ENCODE results near the gene ZNF107.
"Not testable (repeated sequence)": the region's sequence is repeated elsewhere in the genome, so short reads cannot be mapped to it uniquely, and the experiment has no call there.

ZNF107 gene

DNA sequence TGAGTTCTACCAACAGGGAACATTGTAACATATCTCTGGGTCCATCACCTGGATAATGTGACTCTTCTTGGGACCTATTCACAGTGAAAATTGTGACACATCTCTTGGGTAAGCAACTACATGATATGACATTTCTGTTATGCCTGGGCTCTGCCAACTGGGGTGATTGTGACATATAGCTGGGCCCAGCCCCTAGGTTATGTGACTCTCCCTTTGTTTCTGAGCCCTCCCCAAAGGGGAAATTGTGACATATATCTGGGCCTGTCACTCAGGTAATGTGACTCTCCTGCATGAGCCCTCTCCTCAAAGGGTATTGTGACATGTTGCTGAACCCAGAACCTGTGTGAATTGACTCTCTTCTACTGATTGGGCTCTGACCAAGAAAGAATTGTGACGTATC is 22.4 kb upstream of the ZNF107 start:
- DNase-seq (ENCODE audit: low spot score), result no peak

DNA sequence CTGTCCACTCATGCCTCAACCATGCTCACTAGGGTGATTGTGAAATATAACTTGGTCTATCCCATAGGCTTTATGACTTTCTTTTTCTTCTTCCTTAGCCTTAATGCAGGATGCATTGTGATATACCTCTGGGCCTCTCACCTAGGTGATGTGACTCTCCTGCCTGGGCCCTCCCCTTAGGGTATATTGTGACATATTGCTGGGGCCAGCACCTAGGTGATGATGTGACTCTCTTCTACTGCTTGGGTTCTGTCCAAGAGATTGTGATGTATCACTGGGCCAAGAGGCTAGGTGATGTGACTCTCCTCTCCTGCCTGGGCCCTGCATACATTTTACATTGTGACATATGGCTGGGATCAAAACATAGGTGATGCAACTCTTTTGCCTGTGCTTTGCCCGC is 14.7 kb upstream of the ZNF107 start:
- DNase-seq (ENCODE audit: low spot score), result no peak

DNA sequence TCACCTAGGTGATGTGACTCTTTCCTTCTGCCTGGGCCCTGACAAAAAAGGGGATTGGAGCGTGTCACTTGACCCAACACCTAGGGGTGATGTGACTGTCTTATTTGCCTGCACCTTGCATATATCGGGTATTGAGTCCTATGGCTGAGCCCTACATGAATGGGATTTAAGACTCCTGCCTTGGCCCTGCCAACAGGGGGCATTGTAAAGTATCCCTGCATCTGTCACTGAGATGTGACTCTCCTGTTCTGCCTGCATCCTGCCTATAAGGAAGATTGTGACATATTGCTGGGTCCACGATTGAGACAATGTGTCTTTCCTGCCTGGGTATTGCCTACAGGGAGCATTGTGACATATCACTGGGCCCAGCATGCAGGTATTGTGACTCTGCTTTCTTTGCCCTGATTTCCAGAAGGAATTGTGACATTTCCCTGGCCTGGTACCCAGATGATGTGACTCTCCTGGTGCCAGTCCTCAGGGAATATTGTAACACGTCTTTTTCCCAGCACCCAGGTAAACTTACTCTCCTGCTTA is 14.2 kb upstream of the ZNF107 start:
- no peak for DNase-seq (ENCODE audit: low spot score)

DNA sequence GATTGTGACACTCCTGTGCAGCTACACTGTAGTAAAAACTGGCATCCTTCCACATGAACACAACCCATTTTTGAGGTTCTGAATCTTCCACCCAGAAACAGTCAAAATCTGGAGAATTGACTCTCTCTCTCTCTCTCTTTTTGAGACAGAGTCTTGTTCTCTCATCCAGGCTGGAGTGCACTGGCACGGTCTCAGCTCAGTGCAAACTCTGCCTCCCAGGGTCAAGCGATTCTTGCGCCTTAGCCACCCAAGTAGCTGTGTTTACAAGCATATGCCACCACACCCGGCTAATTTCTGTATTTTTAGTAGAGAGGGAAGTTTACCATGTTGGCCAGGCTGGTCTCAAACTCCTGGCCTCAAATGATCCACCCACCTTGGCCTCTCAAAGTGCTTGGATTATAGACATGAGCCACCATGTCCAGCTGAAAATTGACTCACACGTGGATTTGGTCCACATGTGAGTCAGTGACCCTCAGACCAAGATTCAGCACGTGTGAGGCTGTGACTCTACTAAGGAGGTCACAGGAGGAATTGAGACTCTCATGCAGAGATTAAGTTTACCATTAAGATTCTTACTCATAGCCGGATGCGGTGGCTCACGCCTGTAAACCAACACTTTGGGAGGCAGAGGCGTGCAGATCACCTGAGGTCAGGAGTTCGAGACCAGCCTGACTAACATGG is 12.1 kb upstream of the ZNF107 start:
- DNase-seq (ENCODE audit: low spot score), result no peak

DNA sequence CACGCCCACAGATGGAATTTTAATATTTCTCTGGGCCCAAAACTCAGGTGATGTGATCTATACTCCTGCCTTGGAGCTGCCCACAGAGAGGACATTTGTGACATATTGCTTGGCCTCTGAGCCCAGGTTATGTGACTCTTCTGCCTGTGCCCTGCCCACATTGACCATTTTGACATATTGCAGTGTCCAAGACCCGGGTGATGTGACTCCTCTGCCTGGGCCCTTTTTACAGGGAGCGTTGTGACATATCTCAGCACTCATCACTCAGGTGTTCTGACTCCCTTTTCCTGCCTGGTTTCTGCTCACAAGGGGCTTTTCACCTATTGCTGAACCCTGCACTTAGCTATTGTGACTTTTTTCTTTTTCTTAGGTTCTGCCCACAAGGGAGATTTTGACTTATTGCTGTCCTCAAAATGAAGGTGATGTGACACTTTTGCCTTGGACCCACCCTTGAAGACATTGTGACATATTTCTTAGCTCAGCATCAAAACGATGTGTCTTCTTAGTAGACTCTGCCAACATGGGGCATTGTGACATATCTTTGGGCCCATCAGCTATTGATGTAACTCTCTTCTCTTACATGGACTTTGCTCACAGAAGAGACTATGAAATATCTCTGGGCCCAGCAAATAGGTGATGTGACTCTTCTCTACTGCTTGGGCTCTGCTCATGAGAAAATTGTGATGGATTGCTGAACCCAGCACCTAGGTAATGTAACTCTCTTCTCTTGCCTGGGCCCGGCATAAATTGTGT is 11.0 kb upstream of the ZNF107 start:
- DNase-seq (ENCODE audit: low spot score), result no peak

DNA sequence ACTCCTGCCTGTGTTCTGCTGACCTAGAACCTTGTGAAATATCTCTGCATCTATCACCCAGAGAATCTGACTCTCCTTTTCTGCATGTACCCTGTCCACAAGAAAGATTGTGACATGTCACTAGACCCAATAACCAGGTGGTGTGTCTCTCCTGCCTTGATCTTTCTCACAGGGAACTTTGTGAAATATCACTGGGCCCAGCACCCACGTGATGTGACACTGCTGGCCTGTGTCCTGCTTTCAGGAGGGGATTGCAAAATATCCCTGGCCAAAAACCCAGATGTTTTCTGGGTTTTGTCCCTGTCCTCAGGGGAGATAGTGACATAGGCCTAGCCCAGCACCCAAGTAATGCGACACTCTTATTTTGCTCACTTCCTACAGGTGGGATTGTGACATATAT is 10.1 kb upstream of the ZNF107 start:
- DNase-seq (ENCODE audit: low spot score), result no peak

DNA sequence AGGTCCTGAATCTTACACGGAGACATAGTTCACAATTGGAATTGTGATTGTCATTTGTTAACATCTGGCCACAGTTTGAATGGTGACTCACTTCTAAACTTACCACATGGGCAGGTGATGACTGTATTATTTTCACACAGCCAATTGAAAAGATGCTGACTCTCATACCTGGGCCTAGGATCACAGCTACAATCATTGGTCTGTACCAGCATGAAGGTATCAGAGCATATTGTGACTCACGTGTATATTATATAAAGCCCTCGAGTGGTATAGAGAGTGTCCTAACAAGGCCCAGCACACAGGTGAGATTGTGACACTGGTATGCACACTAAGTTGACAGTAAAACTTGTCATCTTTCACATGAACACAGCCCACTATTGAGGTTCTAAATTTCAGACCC is 9.4 kb upstream of the ZNF107 start:
- no peak for DNase-seq (ENCODE audit: low spot score)

DNA sequence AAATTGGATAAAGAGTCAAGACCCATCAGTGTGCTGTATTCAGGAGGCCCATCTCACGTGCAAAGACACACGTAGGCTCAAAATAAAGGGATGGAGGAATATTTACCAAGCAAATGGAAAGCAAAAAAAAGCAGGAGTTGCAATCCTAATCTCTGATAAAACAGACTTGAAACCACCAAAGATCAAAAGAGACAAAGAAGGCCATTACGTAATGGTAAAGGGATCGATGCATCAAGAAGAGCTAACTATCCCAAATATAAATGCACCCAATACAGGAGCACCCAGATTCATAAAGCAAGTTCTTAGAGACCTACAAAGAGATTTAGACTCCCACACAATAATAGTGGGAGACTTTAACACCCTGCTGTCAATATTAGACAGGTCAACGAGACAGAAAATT is 3.8 kb upstream of the ZNF107 start:
- not testable (repeated sequence) for DNase-seq (ENCODE audit: low spot score)

DNA sequence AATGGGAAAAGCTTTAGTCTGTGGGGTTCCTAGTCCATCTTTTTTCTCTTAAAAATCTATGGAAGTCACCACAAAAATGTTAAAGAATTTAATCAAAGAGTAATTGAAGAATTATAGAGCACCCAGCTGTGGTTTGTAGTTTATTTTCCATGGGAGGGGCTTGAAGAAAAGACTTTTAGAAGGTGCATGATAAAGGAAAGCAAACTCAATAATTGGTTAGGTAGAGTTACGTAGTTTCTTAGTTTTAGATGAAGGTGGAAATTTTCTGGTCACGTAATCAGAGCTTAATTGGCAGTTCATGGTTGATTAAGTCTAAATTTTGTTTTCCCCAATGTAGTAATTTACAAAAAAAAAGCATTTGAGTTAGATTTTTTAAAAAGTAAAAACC is 724 bp downstream of the ZNF107 start:
- no peak for DNase-seq (ENCODE audit: low spot score)

DNA sequence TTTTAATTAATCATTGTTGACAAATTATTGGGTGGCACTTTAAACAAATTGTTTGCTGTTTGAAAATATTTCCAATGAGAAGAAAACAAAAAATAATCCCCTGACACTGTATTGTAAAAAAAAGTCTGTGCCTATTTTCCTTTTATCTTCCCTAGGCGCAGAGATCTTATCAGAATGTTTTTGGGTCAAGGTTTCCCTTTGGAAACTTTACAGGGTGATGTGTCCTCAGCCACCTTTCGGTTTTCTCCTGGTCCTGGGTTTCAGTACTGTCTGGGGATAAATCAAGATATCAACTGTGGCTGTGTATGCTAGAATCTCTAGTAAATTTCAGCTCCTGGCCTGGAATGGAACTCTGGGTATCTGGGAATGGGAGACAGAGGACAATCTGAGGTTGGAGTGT is 1.4 kb downstream of the ZNF107 start:
- no peak for DNase-seq (ENCODE audit: low spot score)

DNA sequence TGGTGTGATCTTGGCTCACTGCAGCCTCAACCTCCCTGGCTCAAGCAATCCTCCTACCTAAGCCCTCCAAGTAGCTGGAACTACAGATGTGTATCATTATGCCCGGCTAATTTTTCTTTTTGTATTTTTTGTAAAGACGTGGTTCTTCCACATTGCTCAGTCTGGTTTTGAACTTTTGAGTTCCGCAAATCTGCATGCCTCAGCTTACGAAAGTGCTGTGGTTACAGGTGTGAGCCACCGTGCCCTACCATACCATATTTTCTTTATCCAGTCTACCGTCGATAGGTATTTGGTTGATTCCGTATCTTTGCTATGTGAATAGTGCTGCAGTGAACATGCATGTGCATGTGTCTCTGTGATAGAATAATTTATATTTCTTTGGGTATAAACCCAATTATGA is 6.5 kb downstream of the ZNF107 start:
- DNase-seq (ENCODE audit: low spot score), result no peak

DNA sequence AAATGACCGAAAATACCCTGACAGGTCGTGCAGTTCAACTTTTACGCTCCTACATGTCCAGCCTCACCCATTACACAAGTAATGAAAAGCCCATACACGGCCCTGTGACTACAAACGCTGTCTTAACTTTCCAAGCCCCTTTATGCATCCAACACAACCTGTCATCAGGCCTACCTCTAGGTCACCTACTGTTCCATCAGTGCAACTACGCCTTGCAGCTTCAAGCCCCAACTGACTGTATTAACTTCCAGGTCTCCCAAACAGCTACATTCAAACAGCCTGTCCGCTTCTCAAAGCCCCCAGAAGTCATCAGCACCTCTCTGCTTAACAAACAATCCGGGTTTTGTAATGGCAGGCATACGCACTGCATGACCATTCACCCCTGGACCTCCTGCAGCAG is 19.2 kb downstream of the ZNF107 start:
- no peak for DNase-seq (ENCODE audit: low spot score)

DNA sequence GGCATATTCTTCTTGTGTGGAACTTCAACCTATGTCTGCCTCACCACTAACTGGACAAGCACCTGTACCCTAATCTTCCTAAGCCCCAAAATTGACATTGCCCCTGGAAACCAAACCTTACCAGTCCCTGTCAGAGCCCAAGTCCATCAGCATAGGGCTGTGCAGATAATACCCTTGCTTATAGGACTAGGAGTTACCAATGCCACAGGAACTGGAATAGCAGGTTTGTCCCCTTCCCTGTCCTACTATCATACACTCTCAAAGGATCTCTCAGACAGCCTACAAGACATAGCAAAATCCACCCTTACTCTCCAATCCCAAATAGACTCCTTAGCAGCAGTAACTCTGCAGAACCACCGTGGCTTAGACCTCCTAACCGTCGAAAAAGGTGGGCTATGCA is 19.8 kb downstream of the ZNF107 start:
- DNase-seq (ENCODE audit: low spot score), result no peak

DNA sequence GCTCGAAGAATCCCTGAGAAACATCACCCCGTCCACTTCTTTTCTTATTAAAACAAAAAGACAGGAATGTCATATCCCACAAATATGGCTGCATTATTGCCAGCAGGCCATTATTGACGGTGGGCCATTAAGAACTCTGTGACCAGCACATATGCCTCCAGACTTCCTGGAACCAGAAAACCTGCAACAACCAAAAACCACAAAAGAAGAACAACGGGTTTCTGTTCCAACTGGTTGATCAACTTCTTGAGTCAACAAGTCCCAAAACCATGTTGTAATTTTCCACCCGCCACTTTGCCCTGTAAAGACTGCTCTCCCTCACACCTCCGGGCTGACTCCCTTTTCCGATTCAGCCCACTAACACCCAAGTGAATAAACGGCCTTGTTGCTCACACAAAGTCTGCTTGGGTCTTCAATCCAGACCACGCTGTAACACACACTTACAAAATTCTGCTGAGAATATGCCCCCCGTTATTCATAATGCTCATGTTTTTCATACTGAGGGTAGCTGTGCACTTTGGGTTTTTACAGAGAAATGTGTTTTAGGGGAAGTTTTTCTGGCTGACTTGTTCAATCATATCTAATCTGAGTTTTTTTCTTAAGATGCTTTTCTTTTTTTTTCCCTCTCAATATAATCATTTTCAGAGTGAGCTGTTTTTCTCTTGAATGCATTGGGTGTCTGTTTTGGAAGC is 20.7 kb downstream of the ZNF107 start:
- DNase-seq (ENCODE audit: low spot score), result no peak

DNA sequence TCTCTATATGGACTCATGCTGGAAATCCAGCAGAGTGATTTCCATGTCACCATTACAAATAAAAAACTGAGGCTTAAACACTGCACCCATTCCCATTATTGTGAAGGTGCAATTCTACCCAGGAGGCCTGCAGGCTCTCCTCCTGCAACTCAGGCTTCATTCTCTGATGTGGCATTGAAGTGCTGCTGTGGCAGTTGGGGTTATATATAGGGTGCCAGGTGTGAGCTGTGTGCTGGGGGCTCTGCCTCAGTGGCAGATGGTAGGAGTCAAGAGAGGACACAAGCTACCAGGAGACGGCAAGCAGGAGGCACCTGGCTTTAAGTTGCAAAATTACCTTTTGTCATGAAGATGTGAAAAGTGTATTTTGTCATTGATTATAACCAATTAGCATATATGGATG is 21.3 kb downstream of the ZNF107 start:
- DNase-seq (ENCODE audit: low spot score), result no peak

DNA sequence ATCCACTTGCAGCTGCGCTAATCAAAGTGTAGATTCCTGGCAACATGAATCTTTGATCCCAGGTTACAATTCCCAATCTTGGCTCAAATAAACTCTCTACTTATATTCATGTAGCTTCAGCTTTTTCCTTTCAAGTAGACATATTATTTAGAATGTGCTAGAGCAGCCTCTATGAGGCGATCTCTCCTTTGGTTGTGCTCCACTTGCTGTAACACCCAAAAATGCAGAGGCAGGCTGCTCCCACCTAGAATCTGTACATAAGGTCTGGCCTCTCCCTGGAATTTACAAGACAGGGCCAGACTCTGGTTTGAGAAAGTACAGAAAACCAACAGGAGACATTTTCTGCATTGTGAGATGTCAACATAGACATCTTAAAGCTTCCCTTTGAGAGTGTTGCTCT is 23.1 kb downstream of the ZNF107 start:
- no peak for DNase-seq (ENCODE audit: low spot score)

DNA sequence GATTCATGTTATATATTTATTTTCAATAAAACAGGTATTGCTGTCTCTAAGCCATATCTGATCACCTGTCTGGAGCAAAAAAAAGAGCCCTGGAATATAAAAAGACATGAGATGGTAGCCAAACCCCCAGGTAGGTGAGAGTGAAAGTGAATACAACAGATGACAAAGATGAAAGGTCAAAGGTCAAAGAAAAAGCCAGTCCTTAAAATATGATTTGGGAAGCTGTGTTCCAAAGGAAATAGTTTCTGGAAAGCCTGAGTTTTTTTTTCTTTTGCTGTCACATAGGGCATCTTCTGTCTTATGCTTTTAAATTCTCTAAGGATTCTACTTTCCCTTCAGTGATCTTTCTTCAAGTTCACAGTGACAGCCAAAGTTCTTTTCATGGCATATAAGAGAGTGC is 25.9 kb downstream of the ZNF107 start:
- DNase-seq (ENCODE audit: low spot score), result no peak

DNA sequence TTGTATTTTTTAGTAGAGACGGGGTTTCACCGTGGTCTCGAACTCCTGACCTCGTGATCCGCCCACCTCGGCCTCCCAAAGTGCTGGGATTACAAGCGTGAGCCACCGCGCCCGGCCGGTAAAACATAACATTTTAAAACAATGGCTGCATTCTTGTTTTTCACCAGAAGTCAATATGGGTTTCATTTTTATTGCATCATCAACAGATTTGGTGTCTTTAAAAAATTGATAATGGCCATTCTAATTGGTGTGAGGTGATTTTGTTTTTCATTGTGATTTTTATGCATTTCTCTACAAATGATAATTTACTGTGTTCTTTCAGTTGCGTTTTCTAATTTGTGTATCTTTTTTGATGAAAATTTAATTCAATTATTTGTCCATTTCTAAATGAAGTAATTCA is 31.9 kb downstream of the ZNF107 start:
- not testable (repeated sequence) for DNase-seq (ENCODE audit: low spot score)

DNA sequence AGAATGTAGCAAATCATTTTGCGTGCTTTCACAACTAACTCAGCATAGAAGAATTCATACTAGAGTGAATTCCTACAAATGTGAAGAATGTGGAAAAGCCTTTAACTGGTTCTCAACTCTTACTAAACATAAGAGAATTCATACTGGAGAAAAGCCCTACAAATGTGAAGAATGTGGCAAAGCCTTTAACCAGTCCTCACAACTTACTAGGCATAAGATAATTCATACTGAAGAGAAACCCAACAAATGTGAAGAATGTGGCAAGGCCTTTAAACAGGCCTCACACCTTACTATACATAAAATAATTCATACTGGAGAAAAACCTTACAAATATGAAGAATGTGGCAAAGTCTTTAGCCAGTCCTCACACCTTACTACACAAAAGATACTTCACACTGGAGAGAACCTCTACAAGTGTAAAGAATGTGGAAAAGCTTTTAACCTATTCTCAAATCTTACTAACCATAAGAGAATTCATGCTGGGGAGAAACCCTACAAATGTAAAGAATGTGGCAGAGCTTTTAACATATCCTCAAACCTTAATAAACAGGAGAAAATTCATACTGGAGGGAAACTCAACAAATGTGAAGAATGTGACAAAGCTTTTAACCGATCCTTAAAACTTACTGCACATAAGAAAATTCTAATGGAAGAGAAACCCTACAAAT is 40.8 kb downstream of the ZNF107 start:
- DNase-seq (ENCODE audit: low spot score), result no peak

DNA sequence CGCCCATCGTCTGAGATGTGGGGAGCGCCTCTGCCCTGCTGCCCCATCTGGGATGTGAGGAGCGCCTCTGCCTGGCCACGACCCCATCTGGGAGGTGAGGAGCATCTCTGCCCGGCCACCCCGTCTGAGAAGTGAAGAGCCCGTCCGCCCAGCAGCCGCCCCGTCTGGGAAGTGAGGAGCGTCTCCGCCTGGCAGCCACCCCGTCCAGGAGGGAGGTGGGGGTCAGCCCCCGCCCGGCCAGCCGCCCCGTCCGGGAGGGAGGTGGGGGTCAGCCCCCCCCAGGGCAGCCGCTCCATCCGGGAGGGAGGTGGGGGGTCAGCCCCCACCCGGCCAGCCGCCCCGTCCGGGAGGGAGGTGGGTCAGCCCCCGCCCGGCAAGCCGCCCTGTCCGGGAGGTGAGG is 52.0 kb downstream of the ZNF107 start:
- DNase-seq (ENCODE audit: low spot score), result not testable (repeated sequence)

DNA sequence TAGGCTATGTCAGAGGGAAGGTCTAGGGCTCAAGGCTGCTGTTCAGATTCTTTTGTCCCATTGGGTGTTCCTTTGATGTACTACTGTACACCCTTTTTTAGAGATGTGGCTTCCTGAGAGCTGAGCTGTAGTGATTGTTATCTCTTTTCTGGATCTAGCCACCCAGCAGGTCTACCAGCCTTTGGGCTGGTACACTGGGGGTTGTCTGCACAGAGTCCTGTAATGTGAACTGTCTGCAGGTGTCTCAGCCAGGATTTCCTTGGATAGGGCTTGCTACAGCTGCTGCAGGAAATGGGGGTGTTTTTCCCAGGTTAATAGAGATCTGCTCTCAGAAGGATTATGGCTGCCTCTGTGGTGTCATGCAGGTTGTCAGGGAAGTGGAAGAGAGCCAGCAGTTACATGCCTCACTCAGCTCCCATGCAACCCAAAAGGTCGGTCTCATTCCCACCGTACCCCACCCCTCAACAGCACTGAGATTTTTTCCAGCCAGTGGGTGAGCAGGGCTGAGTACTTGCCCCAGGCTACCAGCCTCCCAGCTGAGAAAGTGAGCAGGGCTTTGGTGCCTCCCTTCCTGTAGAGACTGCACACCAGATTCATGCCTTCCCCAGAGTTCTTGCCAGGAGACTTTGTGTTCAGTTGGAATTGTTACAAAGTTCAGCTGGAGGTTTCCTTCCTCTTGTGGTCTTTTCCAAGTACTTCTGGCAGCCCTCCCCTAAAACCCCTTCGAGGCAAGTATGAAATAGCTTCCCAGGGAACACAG is 63.3 kb downstream of the ZNF107 start:
- DNase-seq (ENCODE audit: low spot score), result no peak
